Measurements from ENCODE around the gene SLC8A1.

Gene SLC8A1

DNA sequence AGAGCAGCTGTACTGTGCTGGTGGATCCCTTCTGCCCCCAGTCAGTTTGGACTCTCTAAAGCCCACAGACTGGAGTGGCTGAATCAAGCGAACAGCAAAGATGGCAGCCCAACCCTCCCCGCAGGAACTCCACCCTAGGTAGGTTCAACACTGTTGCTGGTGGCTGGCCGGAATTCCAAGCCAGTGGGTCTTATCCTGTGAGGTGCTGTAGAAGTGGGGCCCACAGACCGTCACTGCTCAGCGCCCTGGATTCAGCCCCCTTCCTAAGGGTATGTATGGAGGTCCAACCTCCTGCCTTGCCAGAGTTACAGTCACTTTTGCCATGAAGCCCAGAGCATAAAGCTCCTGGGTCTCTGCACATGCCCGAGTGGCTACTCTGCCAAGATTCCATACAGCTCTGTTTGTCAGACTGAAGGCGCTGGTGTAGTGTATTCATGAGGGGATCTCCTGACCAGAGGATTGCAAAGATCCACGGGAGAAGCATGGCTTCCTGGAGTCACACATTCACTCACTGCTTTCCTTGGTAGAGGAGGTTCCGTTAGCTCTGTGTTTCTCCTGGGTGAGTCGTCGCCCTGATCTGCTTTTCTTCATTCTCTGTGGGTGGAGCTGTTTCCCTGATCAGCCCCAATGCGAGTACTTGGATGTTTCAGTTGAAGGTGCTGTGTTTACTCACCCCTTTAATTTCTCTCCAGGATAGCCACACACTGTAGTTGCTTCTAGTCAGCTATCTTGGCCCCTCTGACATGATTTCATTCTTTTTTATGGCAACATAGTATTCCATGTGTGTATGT is 379.3 kb downstream of the SLC8A1 start:
- no peak for DNase-seq (ENCODE audit: extremely low read depth, insufficient read length)

DNA sequence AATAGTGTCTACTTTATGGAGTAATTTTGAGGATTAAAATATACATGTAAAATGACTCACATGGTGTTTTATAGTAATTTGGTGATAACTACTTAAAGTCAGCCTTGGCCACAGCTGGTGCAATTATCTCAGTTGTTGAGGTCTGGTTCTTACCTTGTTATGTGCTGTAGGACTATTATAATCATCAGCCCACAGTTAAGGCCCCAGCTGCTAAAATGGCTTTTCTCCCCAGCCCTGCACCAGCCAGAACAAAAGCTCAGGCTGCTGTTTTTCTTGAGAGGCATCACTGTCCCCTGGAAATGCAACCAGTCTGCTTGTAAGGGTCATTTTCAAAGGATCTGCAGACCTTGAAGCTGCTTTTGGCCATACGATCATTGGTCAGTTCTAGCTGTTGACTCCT is 389.5 kb downstream of the SLC8A1 start:
- DNase-seq (ENCODE audit: extremely low read depth, insufficient read length), result no peak
- no peak overlapping the region for H3K4me3 ChIP-seq (replicated peaks; ENCODE audit: low read depth, low read length)
- H3K27me3 ChIP-seq (replicated peaks; ENCODE audit: control insufficient read depth, insufficient read depth, low read length), result no peaks in the 10 kb centered on the region
- no peaks in the 10 kb centered on the region for H3K36me3 ChIP-seq (ENCODE audit: control insufficient read depth, insufficient read depth, low read length)
- TF ChIP-seq, protein P1, sequence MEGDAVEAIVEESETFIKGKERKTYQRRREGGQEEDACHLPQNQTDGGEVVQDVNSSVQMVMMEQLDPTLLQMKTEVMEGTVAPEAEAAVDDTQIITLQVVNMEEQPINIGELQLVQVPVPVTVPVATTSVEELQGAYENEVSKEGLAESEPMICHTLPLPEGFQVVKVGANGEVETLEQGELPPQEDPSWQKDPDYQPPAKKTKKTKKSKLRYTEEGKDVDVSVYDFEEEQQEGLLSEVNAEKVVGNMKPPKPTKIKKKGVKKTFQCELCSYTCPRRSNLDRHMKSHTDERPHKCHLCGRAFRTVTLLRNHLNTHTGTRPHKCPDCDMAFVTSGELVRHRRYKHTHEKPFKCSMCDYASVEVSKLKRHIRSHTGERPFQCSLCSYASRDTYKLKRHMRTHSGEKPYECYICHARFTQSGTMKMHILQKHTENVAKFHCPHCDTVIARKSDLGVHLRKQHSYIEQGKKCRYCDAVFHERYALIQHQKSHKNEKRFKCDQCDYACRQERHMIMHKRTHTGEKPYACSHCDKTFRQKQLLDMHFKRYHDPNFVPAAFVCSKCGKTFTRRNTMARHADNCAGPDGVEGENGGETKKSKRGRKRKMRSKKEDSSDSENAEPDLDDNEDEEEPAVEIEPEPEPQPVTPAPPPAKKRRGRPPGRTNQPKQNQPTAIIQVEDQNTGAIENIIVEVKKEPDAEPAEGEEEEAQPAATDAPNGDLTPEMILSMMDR (IDR thresholded peaks at IDR 0.05; ENCODE audit: insufficient read depth, low read length, poor library complexity, severe bottlenecking), result no peak

More for the DNA sequence above, 379.3 kb downstream of the SLC8A1 start:
- TF ChIP-seq, protein P1 (IDR thresholded peaks at IDR 0.05; ENCODE audit: insufficient read depth, low read length, poor library complexity, severe bottlenecking), result no peak
- Histone ChIP-seq H3K4me3 (replicated peaks; ENCODE audit: low read depth, low read length) (no peak overlapping the region), H3K36me3 (ENCODE audit: control insufficient read depth, insufficient read depth, low read length) (no peaks in the 10 kb centered on the region), H3K27me3 (replicated peaks; ENCODE audit: control insufficient read depth, insufficient read depth, low read length) (no peaks in the 10 kb centered on the region)

DNA sequence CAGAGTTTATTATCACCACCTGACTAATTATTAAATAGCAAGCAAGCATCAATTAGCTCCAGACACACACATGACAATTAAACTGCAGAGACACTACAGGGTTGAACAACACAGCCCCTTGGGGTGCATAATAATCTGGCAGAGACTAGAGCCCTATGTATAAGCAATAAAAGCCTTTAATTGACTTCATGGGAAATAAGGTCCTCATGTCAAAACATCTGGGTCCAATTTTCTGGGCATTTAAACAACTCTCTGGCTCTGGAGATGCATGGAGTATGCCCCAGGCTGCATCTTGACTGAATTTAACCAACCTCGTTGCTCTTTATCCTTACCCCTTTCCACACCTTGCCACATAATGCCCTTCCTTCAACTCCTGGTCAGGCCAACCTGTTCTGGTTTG is 402.1 kb downstream of the SLC8A1 start:
- H3K27me3 ChIP-seq (replicated peaks; ENCODE audit: control insufficient read depth, insufficient read depth, low read length), result no peaks in the 10 kb centered on the region
- no peaks in the 10 kb centered on the region for H3K36me3 ChIP-seq (ENCODE audit: control insufficient read depth, insufficient read depth, low read length)
- H3K4me3 ChIP-seq (replicated peaks; ENCODE audit: low read depth, low read length), result no peak overlapping the region
- no peak for DNase-seq (ENCODE audit: extremely low read depth, insufficient read length)
- TF ChIP-seq, protein P1 (IDR thresholded peaks at IDR 0.05; ENCODE audit: insufficient read depth, low read length, poor library complexity, severe bottlenecking), result no peak

DNA sequence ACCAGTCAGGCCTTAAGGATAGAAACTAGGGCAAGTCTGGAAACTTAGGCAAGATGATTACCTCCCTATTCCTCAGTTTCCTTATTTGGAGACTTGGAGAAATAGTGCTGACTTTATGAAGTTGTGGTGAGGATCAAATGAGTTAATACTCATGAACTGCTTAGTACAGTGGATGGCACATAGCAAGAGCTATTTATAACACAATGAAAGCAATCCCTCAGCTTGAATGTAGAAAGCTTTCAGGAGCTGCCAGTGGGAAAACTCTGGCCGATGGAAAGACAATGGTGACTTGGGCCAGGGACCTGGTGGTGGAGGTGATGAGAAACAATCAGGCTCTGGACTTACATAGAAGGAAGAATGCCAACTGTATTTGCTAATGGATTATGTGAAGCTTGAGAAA is 403.4 kb downstream of the SLC8A1 start:
- Histone ChIP-seq H3K27me3 (replicated peaks; ENCODE audit: control insufficient read depth, insufficient read depth, low read length) (no peaks in the 10 kb centered on the region), H3K4me3 (replicated peaks; ENCODE audit: low read depth, low read length) (no peak overlapping the region), H3K36me3 (ENCODE audit: control insufficient read depth, insufficient read depth, low read length) (no peaks in the 10 kb centered on the region)
- TF ChIP-seq, protein P1 (IDR thresholded peaks at IDR 0.05; ENCODE audit: insufficient read depth, low read length, poor library complexity, severe bottlenecking), result no peak
- no peak for DNase-seq (ENCODE audit: extremely low read depth, insufficient read length)

DNA sequence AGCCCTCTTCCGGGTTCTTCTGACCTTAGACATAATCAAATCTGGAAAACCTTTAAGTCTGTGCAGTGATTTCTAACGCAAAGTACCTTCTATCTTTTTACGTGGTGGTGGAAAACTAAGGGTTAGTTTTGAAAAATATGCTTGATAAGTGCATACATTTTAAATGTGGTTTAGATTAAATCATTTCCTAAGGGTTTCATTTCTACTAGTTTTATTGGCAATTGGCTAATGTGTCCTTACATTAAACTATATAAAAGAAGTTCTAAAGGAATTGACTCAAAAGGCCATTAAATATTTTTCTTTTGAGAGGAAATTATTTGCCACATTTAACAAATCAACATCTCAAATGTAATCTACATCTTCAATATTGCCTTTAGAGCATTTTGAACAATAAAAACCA is 404.5 kb downstream of the SLC8A1 start:
- no peak overlapping the region for H3K4me3 ChIP-seq (replicated peaks; ENCODE audit: low read depth, low read length)
- TF ChIP-seq, protein P1 (IDR thresholded peaks at IDR 0.05; ENCODE audit: insufficient read depth, low read length, poor library complexity, severe bottlenecking), result no peak
- H3K36me3 ChIP-seq (ENCODE audit: control insufficient read depth, insufficient read depth, low read length), result no peaks in the 10 kb centered on the region
- no peak for DNase-seq (ENCODE audit: extremely low read depth, insufficient read length)
- H3K27me3 ChIP-seq (replicated peaks; ENCODE audit: control insufficient read depth, insufficient read depth, low read length), result no peaks in the 10 kb centered on the region
